Activated CD4-positive, alpha-beta T cell treated with anti-CD3 and anti-CD28 coated beads for 1 hour (primary cell): ENCODE measurements around the gene SYTL3.

Experiments
- DNase-seq: peaks from one replicate; pipeline ENCODE4 v3.0.0-alpha.2; 2020

The SYTL3 gene

DNA sequence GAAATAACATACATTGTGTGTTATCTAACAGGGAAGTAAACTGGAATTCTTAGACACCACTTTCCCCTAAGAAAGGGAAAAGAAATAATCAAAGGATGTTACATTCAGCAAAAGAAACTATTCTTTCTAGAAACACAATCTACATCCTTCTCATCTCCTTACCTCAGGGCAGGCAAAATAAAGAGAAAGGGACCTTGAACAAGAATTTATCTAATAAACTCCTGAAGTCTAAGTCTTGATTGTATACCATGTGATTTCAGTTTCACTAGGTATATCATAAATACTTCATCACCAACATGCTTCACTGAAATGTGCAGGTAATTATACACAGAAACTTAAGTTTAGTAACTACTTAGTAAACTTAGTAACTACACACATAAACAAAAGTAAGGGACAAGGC, 154.4 kb downstream of the SYTL3 start:
- DNase-seq = no peak

DNA sequence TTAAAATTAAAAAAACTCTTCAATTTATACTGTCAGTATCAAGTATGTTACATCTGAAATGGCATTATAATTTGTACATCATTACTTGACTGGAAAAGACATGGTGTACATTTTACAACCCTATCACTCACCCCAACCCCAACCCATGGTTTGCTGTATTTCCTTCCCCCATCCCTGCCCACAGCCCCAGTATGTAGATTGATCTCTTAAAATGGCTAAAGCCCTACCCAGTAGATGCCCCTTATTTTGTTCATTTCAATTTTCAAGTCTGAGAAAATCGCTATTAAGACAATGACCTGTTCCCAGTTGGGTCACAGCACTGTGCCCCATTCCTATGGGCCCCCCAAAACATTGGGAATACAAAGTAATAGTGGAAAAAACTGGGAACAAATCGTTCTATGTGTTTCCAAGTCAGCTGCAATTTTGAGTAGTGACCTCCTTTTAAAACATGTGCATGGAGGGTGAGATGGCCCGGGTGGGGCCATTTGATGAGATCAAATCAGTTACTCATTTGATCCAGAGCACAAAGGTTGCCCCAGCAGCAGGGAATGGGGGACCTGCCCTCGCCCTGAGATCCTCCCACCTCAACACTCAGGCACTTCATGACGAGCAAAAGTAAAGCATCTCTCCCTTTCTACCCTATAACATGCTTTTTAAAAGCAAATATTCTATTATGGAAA, 156.0 kb downstream of the SYTL3 start:
- no peak for DNase-seq

DNA sequence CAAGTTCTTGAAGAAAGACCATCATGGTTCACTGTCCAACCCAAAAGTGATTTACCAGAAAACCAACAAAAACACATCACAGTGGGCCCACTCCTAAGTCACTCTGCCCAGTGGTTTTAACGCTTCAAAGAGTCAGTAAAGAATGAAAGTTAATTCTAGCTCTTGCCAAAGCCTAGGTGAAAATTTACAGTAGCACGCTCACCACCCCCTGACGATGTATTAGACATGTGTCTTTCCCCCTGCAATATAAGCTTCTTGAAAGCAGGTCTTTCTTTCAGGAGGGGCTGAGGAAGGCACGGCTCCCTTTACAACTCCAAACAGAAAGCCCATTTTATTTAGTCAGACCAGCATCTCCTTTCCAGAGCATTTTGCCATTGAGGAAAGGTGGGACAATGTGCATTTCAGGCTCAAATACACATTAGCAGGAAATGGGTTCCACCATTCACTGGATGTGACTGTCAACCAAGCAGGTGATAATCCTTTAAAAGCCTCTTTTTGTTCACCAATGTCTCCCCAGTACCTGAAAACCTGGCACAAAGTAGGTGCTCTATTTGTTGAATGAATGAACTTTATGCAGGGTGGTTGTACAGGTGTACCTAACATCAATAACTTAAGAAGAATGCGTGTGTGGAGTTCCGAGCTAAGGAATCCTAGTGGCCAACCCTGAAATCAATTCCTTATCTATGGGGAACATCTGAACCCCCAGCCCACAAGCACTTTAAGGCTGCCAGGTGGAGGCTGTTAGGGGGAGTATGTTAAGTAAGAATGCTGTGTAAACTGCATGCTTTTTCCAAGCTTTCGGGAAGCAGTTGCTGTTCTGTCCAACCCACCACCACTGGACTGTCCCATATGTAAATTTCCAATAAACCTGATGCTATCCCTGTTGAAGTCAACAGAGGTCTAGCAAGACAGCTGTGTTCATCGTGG, 157.9 kb downstream of the SYTL3 start:
- DNase-seq = no peak

DNA sequence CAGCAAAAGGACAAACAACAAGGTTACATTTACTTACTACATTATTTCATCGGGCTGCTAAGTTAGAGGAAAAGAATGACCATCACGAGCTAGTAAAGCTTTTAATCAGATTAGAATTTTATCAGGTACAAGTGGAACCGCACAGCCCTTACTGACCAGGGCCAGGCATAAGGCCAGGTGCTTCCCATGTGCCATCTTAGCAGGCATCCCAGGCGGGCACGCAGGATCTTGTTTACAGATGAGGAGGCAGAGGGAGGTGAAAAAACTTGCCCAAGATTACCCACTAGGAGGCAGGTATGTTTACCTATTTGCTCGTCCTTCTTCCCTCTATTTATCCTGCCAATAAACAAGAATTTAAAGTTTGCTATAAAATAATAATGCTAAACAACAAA, 158.6 kb downstream of the SYTL3 start:
- DNase-seq = no peak

DNA sequence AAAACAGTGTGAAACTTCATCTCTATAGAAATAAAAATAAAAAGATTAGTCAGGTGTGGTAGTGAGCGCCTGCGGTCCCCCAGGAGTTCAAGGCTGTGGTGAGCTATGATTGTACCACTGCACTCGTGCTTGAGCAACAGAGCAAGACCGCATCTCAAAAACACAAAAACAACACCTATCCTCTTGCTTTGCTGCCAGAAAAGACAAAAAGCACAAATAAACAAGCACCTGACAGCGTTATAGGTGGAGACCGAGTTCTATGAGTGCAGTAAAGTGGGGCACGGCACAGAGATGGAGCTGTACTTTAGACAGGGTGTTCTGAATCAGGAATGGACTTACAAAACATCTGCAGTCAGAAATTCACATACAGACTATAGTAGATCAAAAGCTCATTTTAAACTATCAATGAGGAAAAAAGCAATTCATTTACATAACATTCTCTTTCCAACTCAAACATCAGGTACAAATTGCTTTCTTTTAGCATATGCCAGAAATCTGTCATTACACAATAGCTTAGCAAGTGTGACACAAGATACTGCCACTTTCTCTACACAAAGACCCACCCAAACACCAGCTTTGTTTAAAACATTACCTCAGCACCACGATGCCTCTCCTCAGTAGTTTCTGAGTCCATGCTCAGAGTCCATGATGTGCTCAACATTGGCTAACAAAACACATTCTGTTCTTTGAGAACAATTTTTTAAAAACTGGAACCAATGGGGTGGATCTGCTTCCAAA, 159.3 kb downstream of the SYTL3 start:
- no peak for DNase-seq

DNA sequence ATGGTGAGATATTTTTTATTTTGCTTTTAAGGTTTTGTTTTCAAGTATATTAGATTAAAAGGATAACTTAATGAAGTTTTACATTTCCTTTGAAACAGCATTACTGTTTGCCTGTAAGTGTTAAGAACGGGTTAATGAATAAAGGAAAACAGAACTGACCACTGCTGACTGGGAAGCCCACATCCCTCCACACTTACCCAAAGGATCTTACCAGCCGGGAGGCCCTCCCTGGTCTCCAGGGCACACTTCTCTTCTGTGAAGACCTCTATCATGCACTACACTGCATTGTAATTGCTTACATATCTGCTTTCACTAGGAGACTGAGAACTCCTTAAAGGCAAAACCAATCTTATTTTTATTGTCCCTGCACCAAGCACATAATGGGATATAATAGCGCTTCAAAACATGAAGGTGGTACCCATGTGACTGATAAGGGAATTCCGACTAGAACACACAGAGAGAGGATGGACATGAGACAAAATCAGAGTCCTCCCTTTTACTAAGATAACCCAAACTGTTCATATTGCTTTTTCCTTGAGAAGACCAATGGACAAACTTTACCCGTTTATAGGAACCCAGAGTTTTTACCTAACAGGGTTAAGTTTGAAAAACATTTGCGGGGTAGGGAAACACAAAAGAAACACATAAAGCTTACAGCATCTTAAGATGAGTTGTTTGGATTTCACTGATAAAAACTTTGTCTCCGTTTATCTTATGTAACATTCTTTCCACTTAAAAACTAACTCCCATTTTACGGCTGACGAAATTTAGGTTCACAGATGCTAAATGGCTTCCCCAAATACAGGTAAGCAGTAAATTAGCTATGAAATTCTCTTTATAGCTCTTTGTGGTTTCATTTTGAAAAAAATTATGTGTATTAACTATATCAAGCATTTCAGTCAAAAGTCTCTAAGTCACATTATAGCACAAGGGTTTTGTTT, 160.6 kb downstream of the SYTL3 start:
- no peak for DNase-seq

DNA sequence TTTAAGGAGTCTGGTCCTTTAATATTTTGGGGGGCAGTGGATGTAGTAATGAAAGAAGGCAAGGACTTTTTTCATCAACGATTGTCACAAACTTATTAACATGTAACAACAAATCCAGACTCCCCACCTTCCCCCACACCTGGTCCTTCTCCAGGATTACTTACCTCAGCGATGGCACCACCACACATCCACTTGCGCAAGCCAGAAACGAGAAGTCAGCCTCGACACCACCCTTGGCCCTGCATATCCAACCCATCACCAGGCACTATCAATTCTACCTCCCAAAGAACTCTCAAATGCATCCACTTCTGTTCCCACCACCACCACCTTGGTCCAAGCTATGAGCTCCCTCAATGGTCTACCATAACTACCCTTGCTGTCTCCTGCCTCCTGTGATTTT, 162.8 kb downstream of the SYTL3 start:
- no peak for DNase-seq

DNA sequence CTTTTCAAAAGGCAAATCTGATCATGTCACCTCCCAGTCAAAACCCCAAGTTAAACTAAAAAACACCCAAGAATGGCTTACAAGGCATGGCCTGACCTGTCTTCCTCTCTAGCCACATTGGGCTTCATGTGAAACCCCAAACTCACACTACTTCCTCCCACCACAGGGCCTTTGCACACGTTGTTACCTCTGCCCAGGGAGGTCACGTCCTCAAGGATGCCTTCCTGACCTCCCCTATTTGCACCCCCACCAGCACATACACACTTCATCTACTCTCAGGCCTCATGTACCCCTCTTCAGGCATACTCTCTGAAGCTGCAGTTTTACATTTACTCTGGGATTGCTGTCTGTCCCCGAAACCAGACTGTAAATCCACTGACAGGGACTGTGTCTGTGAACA, 163.2 kb downstream of the SYTL3 start:
- DNase-seq = no peak
